Renal cortical epithelial cell (primary cell): ENCODE results near the gene BTG2. TPM values are rescaled to one million over a fixed set of nuclear protein-coding genes. Genes with fewer than 3 reads are reported as not detected.
A peak's percentile ranks its signal among the peaks of the same experiment; 100 is the strongest.
"Not testable (repeated sequence)": the region's sequence is repeated elsewhere in the genome, so short reads cannot be mapped to it uniquely, and the experiment has no call there.

ENCODE experiments used
- DNase-seq: peaks from one replicate; pipeline ENCODE4 v3.0.0-alpha.2; 2011; ENCODE audit warnings: low read depth
- total RNA-seq: library from RNA; depleted of rRNA; stranded (reverse); fragments of >200 nt; gene quantifications from 2 replicates; pipeline ENCODE4 v1.2.3, GENCODE V29; 2014

The BTG2 gene
- total RNA-seq, 1 donor from 2014 or later = 54.3 TPM

- peak; percentile 64 for DNase-seq
Measured at GRCh38 chr1:203291201-203292096, 13.9 kb upstream of the BTG2 start.

GRCh38 chr1:203295796-203296195, 9.5 kb upstream of the BTG2 start:
- no peak for DNase-seq

GRCh38 chr1:203296460-203297073, 8.8 kb upstream of the BTG2 start:
- no peak for DNase-seq

GRCh38 chr1:203299169-203299568, 6.2 kb upstream of the BTG2 start:
- DNase-seq = no peak

GRCh38 chr1:203299719-203300429, 5.4 kb upstream of the BTG2 start:
- not testable (repeated sequence) for DNase-seq

- no peak for DNase-seq
Measured at GRCh38 chr1:203300441-203301330, 4.6 kb upstream of the BTG2 start.

GRCh38 chr1:203301331-203301668, 4.0 kb upstream of the BTG2 start:
- DNase-seq = no peak

GRCh38 chr1:203302456-203302855, 2.9 kb upstream of the BTG2 start:
- DNase-seq = no peak

GRCh38 chr1:203302894-203303293, 2.4 kb upstream of the BTG2 start:
- DNase-seq = no peak

GRCh38 chr1:203304391-203304918, 864 bp upstream of the BTG2 start:
- DNase-seq = no peak

GRCh38 chr1:203305809-203306088, 430 bp downstream of the BTG2 start:
- DNase-seq = no peak

GRCh38 chr1:203306089-203306964, 1.0 kb downstream of the BTG2 start:
- peak; percentile 85 for DNase-seq

GRCh38 chr1:203306965-203307541, 1.7 kb downstream of the BTG2 start:
- no peak for DNase-seq

GRCh38 chr1:203307641-203308126, 2.4 kb downstream of the BTG2 start:
- DNase-seq = no peak

- no peak for DNase-seq
Measured at GRCh38 chr1:203308328-203308922, 3.1 kb downstream of the BTG2 start.

GRCh38 chr1:203308923-203309331, 3.6 kb downstream of the BTG2 start:
- no peak for DNase-seq

- no peak for DNase-seq
Measured at GRCh38 chr1:203311368-203312301, 6.3 kb downstream of the BTG2 start.

GRCh38 chr1:203314025-203314759, 8.9 kb downstream of the BTG2 start:
- DNase-seq = not testable (repeated sequence)
